K562 (cell line): ENCODE results near the gene STMP1. TPM values are rescaled to one million over a fixed set of nuclear protein-coding genes. Genes with fewer than 3 reads are reported as not detected.

Source experiments
- ATAC-seq: fragments of 200-7000 bp; cut with Tn5 transposase; 3 replicates; pipeline ENCODE4 v1.9.1; 2020; ENCODE audit warnings: moderate library complexity
- BruUV-seq: library from RNA; stranded (reverse); fragments of 400-500 nt; replicated peaks from 2 replicates; lab custom pipeline; 2021; lab: Mats Ljungman, UMichigan
- CTCF ChIA-PET: fragments of 300-600 bp; formaldehyde crosslinking; extraction: SDS; loops from one replicate; lab custom pipeline; 2021; ENCODE audit warnings: low intra/inter-chr PET ratio; lab: Yijun Ruan, JAX
- POLR2A ChIA-PET: fragments of 300-600, 350-650 bp; sonication (Branson Sonifier 250); formaldehyde crosslinking; extraction: SDS; loops from one replicate; lab custom pipeline; 2021; ENCODE audit warnings: antibody characterized with exemption, inconsistent platforms; lab: Yijun Ruan, JAX
- DNase-seq, 4 experiments: peaks; one replicate each; pipeline versions ENCODE4 v3.0.0 to v3.0.0-alpha.2; 2011 to 2018; ENCODE audit warnings: low spot score in 3 of 4, mixed read lengths in 3 of 4; ENCODE audit errors: extremely low read depth in 1 of 4
- FAIRE-seq: peaks from 2 replicates; lab custom pipeline; 2011; peaks lifted over from hg19 to GRCh38; lab: Jason Lieb, UNC
- H2AFZ ChIP-seq: 2 replicates; pipeline ENCODE4 v1.6.0; 2011; ENCODE audit warnings: low read depth, low read length, control low read depth, inconsistent platforms
- H3K27ac ChIP-seq: fragments of 200-600 bp; 3 replicates; pipeline ENCODE4 v1.8.0; 2011; ENCODE audit warnings: low read depth, mild to moderate bottlenecking, control low read depth, inconsistent platforms, low read length, moderate library complexity, mixed read lengths; ENCODE audit errors: extremely low read depth
- H3K27me3 ChIP-seq, 2 experiments: fragments of 300-600 bp in 1 of 2; 2 replicates in 1 of 2; 3 replicates in 1 of 2; pipeline versions ENCODE4 v1.6.0 to v1.8.0; 2011; ENCODE audit warnings: inconsistent platforms in 2 of 2, low read length in 2 of 2, mild to moderate bottlenecking in 1 of 2, mixed read lengths in 1 of 2, moderate library complexity in 1 of 2; ENCODE audit not compliant: control insufficient read depth in 2 of 2, insufficient read depth in 2 of 2
- H3K36me3 ChIP-seq: fragments of 300-600 bp; 3 replicates; pipeline ENCODE4 v1.8.0; 2011; ENCODE audit warnings: mild to moderate bottlenecking, low read length, inconsistent platforms; ENCODE audit not compliant: control insufficient read depth, insufficient read depth
- H3K4me1 ChIP-seq, 2 experiments: fragments of 200-600 bp in 1 of 2; replicated peaks in 1 of 2; 2 replicates in 1 of 2; 3 replicates in 1 of 2; pipeline versions ENCODE4 v1.5.1 to v1.8.0; 2011; ENCODE audit warnings: inconsistent platforms in 2 of 2, low read length in 2 of 2, mild to moderate bottlenecking in 1 of 2, mixed read lengths in 1 of 2, moderate library complexity in 1 of 2; ENCODE audit not compliant: control insufficient read depth in 2 of 2, insufficient read depth in 2 of 2
- H3K4me2 ChIP-seq: 2 replicates; pipeline ENCODE4 v1.6.1; 2011; ENCODE audit warnings: low read length, control low read depth, inconsistent platforms, mixed read lengths; ENCODE audit not compliant: insufficient read depth
- H3K4me3 ChIP-seq: fragments of 200-600 bp; sonication (generic), shearing (Covaris generic); 2 replicates; pipeline ENCODE4 v1.5.1; 2016; ENCODE audit warnings: control low read depth, inconsistent platforms
- H3K79me2 ChIP-seq: fragments of 200-600 bp; 3 replicates; pipeline ENCODE4 v1.8.0; 2011; ENCODE audit warnings: low read length, inconsistent platforms; ENCODE audit not compliant: control insufficient read depth, insufficient read depth
- H3K9ac ChIP-seq, 2 experiments: 2 replicates each; pipeline versions ENCODE4 v1.6.0 to v1.6.1; 2011; ENCODE audit warnings: low read depth in 2 of 2, low read length in 2 of 2, control low read depth in 1 of 2, inconsistent platforms in 1 of 2, mild to moderate bottlenecking in 1 of 2, mixed read lengths in 1 of 2; ENCODE audit not compliant: insufficient read depth in 1 of 2
- H3K9me1 ChIP-seq: one replicate; pipeline ENCODE4 v1.6.0; 2011; ENCODE audit warnings: inconsistent platforms, mild to moderate bottlenecking, low read length, moderate library complexity; ENCODE audit not compliant: control insufficient read depth, insufficient read depth
- H3K9me3 ChIP-seq: replicated peaks from 2 replicates; pipeline ENCODE4 v1.5.1; 2011; ENCODE audit warnings: low read depth, low read length, inconsistent platforms; ENCODE audit not compliant: control insufficient read depth, insufficient read depth
- H4K20me1 ChIP-seq: replicated peaks from 2 replicates; pipeline ENCODE4 v1.6.1; 2011; ENCODE audit warnings: low read length, inconsistent platforms, mixed read lengths; ENCODE audit not compliant: control insufficient read depth, insufficient read depth
- CEBPB ChIP-seq: fragments of 450-650 bp; IDR thresholded peaks from 2 replicates; pipeline ENCODE4 v1.6.1; 2016; ENCODE audit warnings: missing genetic modification characterization, missing compliant biosample characterization
- EP300 ChIP-seq: IDR thresholded peaks from 2 replicates; pipeline ENCODE4 v1.6.1; 2012; ENCODE audit warnings: low read length, improper control_type of control experiment
- ESRRB ChIP-seq: fragments of 250-450 bp; sonication (Bioruptor Pico); IDR thresholded peaks from 2 replicates; pipeline ENCODE4 v1.5.0; 2020; ENCODE audit warnings: mild to moderate bottlenecking, moderate library complexity, borderline replicate concordance
- HDAC6 ChIP-seq: IDR thresholded peaks from 2 replicates; pipeline ENCODE4 v1.6.1; 2012; ENCODE audit warnings: low read depth, mild to moderate bottlenecking, control low read depth, inconsistent platforms, low read length, moderate library complexity
- HDAC8 ChIP-seq: fragments of 450-650 bp; IDR thresholded peaks from 2 replicates; pipeline ENCODE4 v1.6.1; 2016; ENCODE audit warnings: mild to moderate bottlenecking, missing genetic modification characterization, moderate library complexity, missing compliant biosample characterization
- HDGF ChIP-seq: fragments of 450-650 bp; IDR thresholded peaks from 2 replicates; pipeline ENCODE4 v1.6.1; 2016
- HNRNPLL ChIP-seq: fragments of 200-400 bp; formaldehyde crosslinking; IDR thresholded peaks from 2 replicates; pipeline ENCODE4 v1.6.1; 2017; ENCODE audit warnings: low read length, low read depth, mild to moderate bottlenecking; ENCODE audit not compliant: poor library complexity, severe bottlenecking
- MCM3 ChIP-seq: fragments of 450-650 bp; IDR thresholded peaks from 2 replicates; pipeline ENCODE4 v1.6.1; 2016
- MTF1 ChIP-seq: fragments of 250-450 bp; sonication (Bioruptor Pico); IDR thresholded peaks from 2 replicates; pipeline ENCODE4 v1.9.0; 2021; ENCODE audit warnings: moderate library complexity, mild to moderate bottlenecking, inconsistent platforms, borderline replicate concordance
- NELFE ChIP-seq: IDR thresholded peaks from 2 replicates; pipeline ENCODE4 v1.6.1; 2011; ENCODE audit warnings: mild to moderate bottlenecking; ENCODE audit not compliant: insufficient read depth, insufficient read length
- PHTF2 ChIP-seq: fragments of 250-450 bp; sonication (Bioruptor Pico); IDR thresholded peaks from 2 replicates; pipeline ENCODE4 v1.5.0; 2021; ENCODE audit warnings: mild to moderate bottlenecking
- PURB ChIP-seq: sonication (generic); formaldehyde crosslinking; IDR thresholded peaks from 2 replicates; pipeline ENCODE4 v1.9.0; 2021; ENCODE audit warnings: low read depth, mild to moderate bottlenecking, missing genetic modification reagents
- SFPQ ChIP-seq: fragments of 200-400 bp; formaldehyde crosslinking; IDR thresholded peaks from 2 replicates; pipeline ENCODE4 v1.6.1; 2017; ENCODE audit warnings: mild to moderate bottlenecking, low read depth, low read length, moderate library complexity
- SMAD4 ChIP-seq: fragments of 250-450 bp; sonication (Bioruptor Pico); conservative IDR thresholded peaks from 2 replicates; pipeline ENCODE4 v1.8.0; 2021; ENCODE audit warnings: inconsistent platforms, mild to moderate bottlenecking, moderate library complexity
- SMARCA4 ChIP-seq: fragments of 450-650 bp; IDR thresholded peaks from 2 replicates; pipeline ENCODE4 v1.6.1; 2016
- TEAD1 ChIP-seq, 2 experiments: fragments of 450-650 bp in 1 of 2; sonication (generic) in 1 of 2; formaldehyde crosslinking; IDR thresholded peaks; 2 replicates each; pipeline versions ENCODE4 v1.4.0 to v1.8.0; 2020 to 2022; ENCODE audit warnings: mild to moderate bottlenecking in 2 of 2, missing genetic modification reagents in 1 of 2
- TGIF2 ChIP-seq: sonication (generic); formaldehyde crosslinking; IDR thresholded peaks from 2 replicates; pipeline ENCODE4 v1.8.1; 2022; ENCODE audit warnings: mild to moderate bottlenecking, missing genetic modification reagents, moderate library complexity
- ZNF586 ChIP-seq: fragments of 450-650 bp; formaldehyde crosslinking; conservative IDR thresholded peaks from 2 replicates; pipeline ENCODE4 v1.4.0; 2020; ENCODE audit warnings: mild to moderate bottlenecking, moderate library complexity
- ZNF668 ChIP-seq: fragments of 250-450 bp; sonication (Bioruptor Pico); IDR thresholded peaks from 2 replicates; pipeline ENCODE4 v1.8.0; 2022; ENCODE audit warnings: mild to moderate bottlenecking, inconsistent platforms
- ZNF707 ChIP-seq: fragments of 250-450 bp; sonication (Bioruptor Pico); conservative IDR thresholded peaks from 2 replicates; pipeline ENCODE4 v1.8.0; 2022; ENCODE audit warnings: inconsistent platforms, mild to moderate bottlenecking, moderate library complexity
- ZNF780A ChIP-seq: fragments of 250-450 bp; sonication (Bioruptor Pico); IDR thresholded peaks from 2 replicates; pipeline ENCODE4 v1.5.0; 2021; ENCODE audit warnings: mild to moderate bottlenecking
- ZSCAN29 ChIP-seq: fragments of 450-650 bp; IDR thresholded peaks from 2 replicates; pipeline ENCODE4 v1.6.1; 2017
- WGBS: fragments of 100-300 bp; shearing (Covaris generic); methylation state at CpG from one replicate; pipeline ENCODE4 v1.1.6; 2016; ENCODE audit warnings: low coverage, mixed read lengths; ENCODE audit not compliant: insufficient coverage; ENCODE audit errors: missing lambda C conversion rate; 5-methylcytosine and 5-hydroxymethylcytosine counted together
- in situ Hi-C: fragments of 300-500 bp; cut with MboI; formaldehyde crosslinking; loops from 4 replicates; pipeline ENCODE4 v1.15.0; 2018; ENCODE audit warnings: inconsistent platforms, mixed read lengths
- intact Hi-C: fragments of 100-400 bp; cut with micrococcal nuclease; formaldehyde crosslinking; loops from 2 replicates; pipeline ENCODE4 v1.14.2; 2022
- polyA plus RNA-seq, 8 experiments: library from polyadenylated mRNA; depleted of rRNA in 4 of 8; stranded (reverse) in 5 of 8; unstranded in 3 of 8; fragments of >200 nt; fragmentation: Nextera tagmentation in 2 of 8; fragmentation: Illumina TruSeq in 1 of 8; extraction: Ambion mirVana in 2 of 8; extraction: Trizol in 1 of 8; gene quantifications; 2 replicates each; pipeline versions ENCODE4 v1.2.1 to v1.2.3, GENCODE V29; 2011 to 2014; ENCODE audit warnings: inconsistent platforms in 1 of 8, missing spikeins in 1 of 8
- total RNA-seq, 7 experiments: library from RNA; depleted of rRNA in 6 of 7; stranded (reverse); fragments of >200 nt in 6 of 7; fragmentation: Illumina TruSeq in 2 of 7; extraction: Trizol in 2 of 7; gene quantifications; 2 replicates each; pipeline versions ENCODE4 v1.2.1 to v1.2.3, GENCODE V29; 2011 to 2021; ENCODE audit warnings: low replicate concordance in 1 of 7
- TF ChIP-seq, protein P1 (sequence below): fragments of 450-650 bp; IDR thresholded peaks from one replicate; pipeline ENCODE4 v1.6.1; 2018; ENCODE audit warnings: mild to moderate bottlenecking, moderate library complexity; ENCODE audit not compliant: partially characterized antibody

The STMP1 gene
- total and polyA plus RNA-seq, 9 of the 15 experiments (the other 6 are each of a cell fraction or from before 2014, with no cell fraction given): 10.6 to 249 (median 56.8) TPM

DNA sequence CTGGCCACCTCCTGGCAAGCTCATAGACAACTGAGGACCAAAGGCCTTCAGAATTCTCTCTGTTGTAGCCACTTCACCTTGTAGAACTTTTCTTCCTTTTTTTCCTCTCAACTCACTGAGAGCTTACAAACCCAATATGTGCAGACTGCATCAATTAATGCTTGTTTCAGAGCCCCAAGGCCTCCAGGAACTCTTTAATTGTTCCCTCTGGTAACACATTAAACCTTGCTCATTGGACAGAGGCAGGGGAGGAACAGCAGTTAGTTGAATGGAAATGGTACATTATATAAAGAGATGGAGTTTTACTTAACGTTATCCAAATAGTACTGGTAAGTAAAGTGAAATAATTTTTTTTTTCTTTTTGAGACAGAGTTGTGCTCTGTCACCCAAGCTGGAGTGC, 25.2 kb downstream of the STMP1 start (continued):
- TF ChIP-seq PURB (no peak), HNRNPLL (no peak), HDAC6 (no peak), ZSCAN29 (no peak), ZNF586 (CRISPR knock-in tag) (no peak)
- TF ChIP-seq, protein P1, sequence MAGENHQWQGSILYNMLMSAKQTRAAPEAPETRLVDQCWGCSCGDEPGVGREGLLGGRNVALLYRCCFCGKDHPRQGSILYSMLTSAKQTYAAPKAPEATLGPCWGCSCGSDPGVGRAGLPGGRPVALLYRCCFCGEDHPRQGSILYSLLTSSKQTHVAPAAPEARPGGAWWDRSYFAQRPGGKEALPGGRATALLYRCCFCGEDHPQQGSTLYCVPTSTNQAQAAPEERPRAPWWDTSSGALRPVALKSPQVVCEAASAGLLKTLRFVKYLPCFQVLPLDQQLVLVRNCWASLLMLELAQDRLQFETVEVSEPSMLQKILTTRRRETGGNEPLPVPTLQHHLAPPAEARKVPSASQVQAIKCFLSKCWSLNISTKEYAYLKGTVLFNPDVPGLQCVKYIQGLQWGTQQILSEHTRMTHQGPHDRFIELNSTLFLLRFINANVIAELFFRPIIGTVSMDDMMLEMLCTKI: no peak

GRCh38 chr7:135690566-135690965, 28.3 kb downstream of the STMP1 start:
- no peaks in the 10 kb centered on the region for H3K4me1 ChIP-seq
- no peak for ATAC-seq
- FAIRE-seq: no peak
- H3K4me2 ChIP-seq: no peak overlapping the region
- H3K27me3 ChIP-seq: 0 out of 5 replicates have a peak, but pooled peaks cover 0 to 8% of the 10 kb centered on the region in 2 experiments
- intact Hi-C loops: no loop called here
- no peaks in the 10 kb centered on the region; the same call in 2 of the 3 replicates for H3K36me3 ChIP-seq
- POLR2A ChIA-PET: interaction anchor here (0.9 to 1.1 kb wide), 2 partner anchors 11 to 14 kb away, joined by 3 to 4 read pairs; no protein-coding TSS in a partner anchor
- H4K20me1 ChIP-seq: no peaks in the 10 kb centered on the region
- no peak overlapping the region for H3K4me3 ChIP-seq
- no peak overlapping the region for H3K27ac ChIP-seq
- H3K9ac ChIP-seq: no peak overlapping the region
- H3K79me2 ChIP-seq: no peaks in the 10 kb centered on the region
- CTCF ChIA-PET: no interaction called here
- in situ Hi-C loops: no loop called here
- H3K9me1 ChIP-seq: no peaks in the 10 kb centered on the region
- no peaks in the 10 kb centered on the region for H3K9me3 ChIP-seq
- no peak overlapping the region for H2AFZ ChIP-seq
- DNase-seq: no peak
- 25% methylated on average over 3 of the region's 3 CpGs for WGBS
- no TSS peak for BruUV-seq
- TF ChIP-seq TEAD1 (CRISPR knock-in tag; IDR thresholded peaks at IDR 0.05) (no peak), HDGF (no peak), SMAD4 (CRISPR knock-in tag) (no peak), HDAC8 (tag) (no peak), SFPQ (no peak), ZNF780A (CRISPR knock-in tag) (no peak), SMARCA4 (no peak), ZNF707 (CRISPR knock-in tag) (no peak), NELFE (no peak), MTF1 (CRISPR knock-in tag) (no peak), ESRRB (CRISPR knock-in tag) (no peak), EP300 (no peak), MCM3 (no peak), TGIF2 (CRISPR knock-in tag) (no peak), ZNF668 (CRISPR knock-in tag) (no peak), CEBPB (no peak), PHTF2 (no peak)
